ENCODE results near the gene RTL3.
"Not testable (repeated sequence)": the region's sequence is repeated elsewhere in the genome, so short reads cannot be mapped to it uniquely, and the experiment has no call there.

Gene RTL3

GRCh38 chrX:78658845-78659744 is at the start of gene RTL3:
Gene RTL3 (minus strand): TSS chrX:78659328. CDS start chrX:78658420, 908 bp downstream.
- DNase-seq: peak; percentile 90

GRCh38 chrX:78708816-78709215 is 49.7 kb upstream of the RTL3 start:
- peak; percentile 1 for DNase-seq

- DNase-seq: peak; percentile 46
Observed at GRCh38 chrX:78708262-78708661, 49.1 kb upstream of the RTL3 start.

- DNase-seq: no peak
Observed at GRCh38 chrX:78706071-78706470, 46.9 kb upstream of the RTL3 start.

GRCh38 chrX:78693536-78693935 is 34.4 kb upstream of the RTL3 start:
- DNase-seq: no peak

- DNase-seq: no peak
Observed at GRCh38 chrX:78693012-78693411, 33.9 kb upstream of the RTL3 start.

- DNase-seq: no peak
Observed at GRCh38 chrX:78687586-78687985, 28.5 kb upstream of the RTL3 start.

- no peak for DNase-seq
Observed at GRCh38 chrX:78673246-78673645, 14.1 kb upstream of the RTL3 start.

- no peak for DNase-seq
Observed at GRCh38 chrX:78665342-78665741, 6.2 kb upstream of the RTL3 start.

- DNase-seq: no peak
Observed at GRCh38 chrX:78661836-78662235, 2.7 kb upstream of the RTL3 start.

GRCh38 chrX:78659955-78660354 is 827 bp upstream of the RTL3 start:
- DNase-seq: no peak

GRCh38 chrX:78658414-78658813 is 714 bp downstream of the RTL3 start:
- no peak for DNase-seq

GRCh38 chrX:78655642-78656041 is 3.5 kb downstream of the RTL3 start:
- no peak for DNase-seq

GRCh38 chrX:78653118-78653822 is 5.9 kb downstream of the RTL3 start:
- peak; percentile 89 for DNase-seq

- DNase-seq: peak; percentile 85
Observed at GRCh38 chrX:78650906-78651437, 8.2 kb downstream of the RTL3 start.

GRCh38 chrX:78643874-78644273 is 15.3 kb downstream of the RTL3 start:
- no peak for DNase-seq

GRCh38 chrX:78643096-78643495 is 16.0 kb downstream of the RTL3 start:
- DNase-seq: peak; percentile 46

- not testable (repeated sequence) for DNase-seq
Observed at GRCh38 chrX:78636096-78636495, 23.0 kb downstream of the RTL3 start.

GRCh38 chrX:78624962-78625909 is 33.9 kb downstream of the RTL3 start:
- no peak for DNase-seq

- no peak for DNase-seq
Observed at GRCh38 chrX:78624426-78624825, 34.7 kb downstream of the RTL3 start.

- DNase-seq: no peak
Observed at GRCh38 chrX:78622831-78623230, 36.3 kb downstream of the RTL3 start.

- DNase-seq: peak; percentile 40
Observed at GRCh38 chrX:78619834-78620233, 39.3 kb downstream of the RTL3 start.

- DNase-seq: no peak
Observed at GRCh38 chrX:78618987-78619386, 40.1 kb downstream of the RTL3 start.

All from fibroblast of skin of right biceps (primary cell).